ENCODE data around the gene ZNF593. TPM values are rescaled to one million over a fixed set of nuclear protein-coding genes. Genes with fewer than 3 reads are reported as not detected.

The ZNF593 gene
- total RNA-seq: 10 to 100 TPM; 14.4 to 20.5 TPM

DNA sequence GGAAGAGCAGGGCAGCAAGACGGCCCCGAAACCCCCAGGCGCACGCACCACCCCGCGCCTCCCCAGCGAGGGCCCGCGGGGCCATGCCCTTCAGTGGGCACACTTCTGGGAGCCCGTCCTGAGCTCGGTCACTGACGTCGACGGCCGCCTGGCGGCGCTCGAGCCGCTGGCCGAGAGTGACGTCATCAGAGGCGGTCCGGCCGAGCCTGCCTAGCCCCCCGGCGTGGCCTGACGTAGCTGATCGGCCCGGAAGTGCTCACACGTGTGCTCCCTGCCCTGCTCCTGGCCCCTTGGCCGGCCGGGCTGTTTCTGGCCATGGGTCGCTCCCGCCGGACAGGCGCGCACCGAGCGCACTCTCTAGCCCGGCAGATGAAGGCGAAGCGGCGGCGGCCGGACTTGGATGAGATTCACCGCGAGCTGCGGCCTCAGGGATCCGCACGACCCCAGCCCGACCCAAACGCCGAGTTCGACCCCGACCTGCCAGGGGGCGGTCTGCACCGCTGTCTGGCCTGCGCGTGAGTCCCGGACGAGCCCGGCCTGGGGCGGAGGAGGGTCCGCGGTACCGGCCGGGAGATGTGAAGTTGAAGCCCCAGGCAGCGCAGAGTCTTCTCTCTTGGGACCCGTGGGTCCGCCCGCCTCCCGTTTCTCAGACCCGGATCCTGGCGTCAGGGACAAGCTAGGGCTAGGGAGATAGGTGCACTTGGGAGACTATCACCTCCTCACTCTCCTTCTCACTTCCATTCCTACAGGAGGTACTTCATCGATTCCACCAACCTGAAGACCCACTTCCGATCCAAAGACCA, at the start of gene ZNF593:
Gene ZNF593, plus strand, starts transcription at position 240 of the 803 bp plus-strand sequence. Its CDS starts 76 bp downstream, at position 316.
- Histone ChIP-seq H3K4me3 (peak within 1 kb of the TSS; percentile 86), H3K4me1 (ENCODE audit: control insufficient read depth in 1 of 2, low read depth in 2 of 2) (peaks cover 5 to 13% of the 10 kb centered on the region in 2 donors), H3K36me3 (no peaks in the 10 kb centered on the region), H3K27ac (peak within 1 kb of the TSS; percentile 37 to 56), H3K27me3 (replicated peaks; ENCODE audit: insufficient read depth) (no peaks in the 10 kb centered on the region), H3K9me3 (no peaks in the 10 kb centered on the region)
- ATAC-seq (ENCODE audit: insufficient number of reproducible peaks, low FRiP score, low read depth): peak; percentile 91
- DNase-seq (ENCODE audit: low spot score): peak; percentile 65
- TF ChIP-seq, protein P1, sequence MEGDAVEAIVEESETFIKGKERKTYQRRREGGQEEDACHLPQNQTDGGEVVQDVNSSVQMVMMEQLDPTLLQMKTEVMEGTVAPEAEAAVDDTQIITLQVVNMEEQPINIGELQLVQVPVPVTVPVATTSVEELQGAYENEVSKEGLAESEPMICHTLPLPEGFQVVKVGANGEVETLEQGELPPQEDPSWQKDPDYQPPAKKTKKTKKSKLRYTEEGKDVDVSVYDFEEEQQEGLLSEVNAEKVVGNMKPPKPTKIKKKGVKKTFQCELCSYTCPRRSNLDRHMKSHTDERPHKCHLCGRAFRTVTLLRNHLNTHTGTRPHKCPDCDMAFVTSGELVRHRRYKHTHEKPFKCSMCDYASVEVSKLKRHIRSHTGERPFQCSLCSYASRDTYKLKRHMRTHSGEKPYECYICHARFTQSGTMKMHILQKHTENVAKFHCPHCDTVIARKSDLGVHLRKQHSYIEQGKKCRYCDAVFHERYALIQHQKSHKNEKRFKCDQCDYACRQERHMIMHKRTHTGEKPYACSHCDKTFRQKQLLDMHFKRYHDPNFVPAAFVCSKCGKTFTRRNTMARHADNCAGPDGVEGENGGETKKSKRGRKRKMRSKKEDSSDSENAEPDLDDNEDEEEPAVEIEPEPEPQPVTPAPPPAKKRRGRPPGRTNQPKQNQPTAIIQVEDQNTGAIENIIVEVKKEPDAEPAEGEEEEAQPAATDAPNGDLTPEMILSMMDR (IDR thresholded peaks at IDR 0.05): peak; percentile 94

DNA sequence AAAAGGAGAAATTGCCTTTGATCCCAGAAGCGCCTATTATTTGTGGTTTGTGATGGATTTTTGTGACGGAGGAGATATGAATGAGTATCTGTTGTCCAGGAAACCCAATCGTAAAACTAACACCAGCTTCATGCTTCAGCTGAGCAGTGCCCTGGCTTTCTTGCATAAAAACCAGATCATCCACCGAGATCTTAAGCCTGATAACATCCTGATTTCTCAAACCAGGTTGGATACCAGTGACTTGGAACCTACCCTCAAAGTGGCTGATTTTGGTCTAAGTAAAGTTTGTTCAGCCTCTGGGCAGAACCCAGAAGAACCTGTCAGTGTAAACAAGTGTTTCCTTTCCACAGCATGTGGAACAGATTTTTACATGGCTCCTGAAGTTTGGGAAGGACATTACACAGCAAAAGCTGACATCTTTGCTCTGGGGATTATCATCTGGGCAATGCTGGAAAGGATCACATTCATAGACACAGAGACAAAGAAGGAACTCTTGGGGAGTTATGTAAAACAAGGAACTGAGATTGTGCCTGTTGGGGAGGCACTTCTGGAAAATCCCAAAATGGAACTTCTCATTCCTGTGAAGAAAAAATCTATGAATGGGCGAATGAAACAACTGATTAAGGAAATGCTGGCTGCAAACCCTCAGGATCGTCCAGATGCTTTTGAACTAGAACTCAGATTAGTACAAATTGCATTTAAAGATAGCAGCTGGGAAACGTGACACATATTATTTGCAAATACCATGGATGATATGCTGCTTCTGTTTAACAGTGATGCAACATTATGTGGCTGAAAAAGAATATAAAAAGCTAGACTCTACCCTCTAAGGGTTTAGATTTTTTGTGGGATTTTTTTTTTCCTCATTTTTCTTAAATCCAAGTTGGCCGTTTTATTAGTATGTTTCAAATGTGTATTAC, 47.6 kb upstream of the ZNF593 start:
- Histone ChIP-seq H3K9me3 (no peaks in the 10 kb centered on the region), H3K27ac (no peak overlapping the region), H3K4me1 (ENCODE audit: control insufficient read depth in 1 of 2, low read depth in 2 of 2) (peaks cover 4 to 7% of the 10 kb centered on the region in 2 donors), H3K4me3 (no peak overlapping the region), H3K36me3 (peaks cover 7% of the 10 kb centered on the region), H3K27me3 (replicated peaks; ENCODE audit: insufficient read depth) (no peaks in the 10 kb centered on the region)
- DNase-seq (ENCODE audit: low spot score) (no peak), ATAC-seq (ENCODE audit: insufficient number of reproducible peaks, low FRiP score, low read depth) (no peak)
- TF ChIP-seq, protein P1 (IDR thresholded peaks at IDR 0.05): no peak

DNA sequence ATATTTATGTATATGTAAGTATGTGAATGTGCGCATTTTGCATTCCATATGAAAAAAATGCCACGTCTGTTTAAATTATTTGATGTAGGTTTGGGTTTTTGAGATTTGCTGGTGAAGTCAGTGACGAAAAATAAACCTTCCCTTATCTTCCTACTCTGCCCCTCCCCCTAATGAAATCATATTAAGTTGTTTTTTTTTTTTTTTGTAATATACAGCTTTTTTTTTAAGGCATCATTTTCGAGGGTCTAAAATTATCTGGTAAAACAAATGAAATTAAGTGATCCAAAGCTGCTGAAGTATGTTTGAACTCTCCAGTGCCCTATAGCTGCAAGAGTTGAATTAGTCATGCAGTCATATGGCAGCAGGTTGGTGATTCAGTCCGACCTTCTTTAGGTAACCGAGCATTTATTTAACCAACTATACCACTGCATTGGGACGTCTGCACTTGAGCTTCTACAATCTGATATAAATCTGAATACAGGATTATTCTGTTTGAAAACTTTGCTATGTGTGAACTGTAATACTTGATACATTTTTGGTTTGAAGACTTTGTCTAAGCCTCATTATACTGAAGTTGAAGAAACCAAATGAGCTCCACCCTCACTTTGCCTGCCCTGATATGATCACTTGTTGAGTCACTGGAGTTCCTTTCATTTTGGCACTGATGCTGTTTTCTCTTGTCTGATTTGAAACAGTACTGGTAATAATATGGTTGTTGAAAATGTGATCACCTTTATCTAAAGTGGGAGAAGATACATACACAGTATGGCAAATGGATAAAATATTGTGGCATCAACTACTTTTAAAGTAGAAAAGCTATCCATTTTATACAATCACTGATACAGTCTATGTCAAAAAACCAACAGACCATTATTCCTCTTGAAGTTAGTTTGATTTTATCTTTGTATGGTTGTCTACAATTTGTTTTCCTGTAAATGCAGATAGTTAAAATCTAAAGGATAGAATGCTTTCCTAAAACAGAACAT, 46.4 kb upstream of the ZNF593 start:
- H3K4me3 ChIP-seq: no peak overlapping the region
- H3K27me3 ChIP-seq (replicated peaks; ENCODE audit: insufficient read depth): no peaks in the 10 kb centered on the region
- H3K27ac ChIP-seq: no peak overlapping the region
- peaks cover 4 to 7% of the 10 kb centered on the region in 2 donors for H3K4me1 ChIP-seq (ENCODE audit: control insufficient read depth in 1 of 2, low read depth in 2 of 2)
- no peaks in the 10 kb centered on the region for H3K9me3 ChIP-seq
- DNase-seq (ENCODE audit: low spot score) (no peak), ATAC-seq (ENCODE audit: insufficient number of reproducible peaks, low FRiP score, low read depth) (no peak)
- TF ChIP-seq, protein P1 (IDR thresholded peaks at IDR 0.05): no peak
- peaks cover 4% of the 10 kb centered on the region for H3K36me3 ChIP-seq

- Histone ChIP-seq H3K9me3 (no peaks in the 10 kb centered on the region), H3K27ac (no peak overlapping the region), H3K4me1 (ENCODE audit: control insufficient read depth in 1 of 2, low read depth in 2 of 2) (peaks cover 4 to 7% of the 10 kb centered on the region in 2 donors), H3K4me3 (no peak overlapping the region), H3K36me3 (peaks cover 4% of the 10 kb centered on the region), H3K27me3 (replicated peaks; ENCODE audit: insufficient read depth) (no peaks in the 10 kb centered on the region)
- DNase-seq (ENCODE audit: low spot score) (no peak), ATAC-seq (ENCODE audit: insufficient number of reproducible peaks, low FRiP score, low read depth) (no peak)
- TF ChIP-seq, protein P1 (IDR thresholded peaks at IDR 0.05): no peak
These were observed 45.0 kb upstream of the ZNF593 start for GRCh38 chr1:26124418-26125331.
